HCT116 (cell line): Measurements from ENCODE around the gene ZC4H2. TPM values are rescaled to one million over a fixed set of nuclear protein-coding genes. Genes with fewer than 3 reads are reported as not detected.

Experiments
- ATAC-seq: fragments of 200-7000 bp; cut with Tn5 transposase; 2 replicates; pipeline ENCODE4 v1.9.1; 2020; ENCODE audit warnings: mild to moderate bottlenecking, moderate library complexity
- BruUV-seq: library from RNA; stranded (reverse); fragments of 400-500 nt; replicated peaks from 2 replicates; lab custom pipeline; 2021; lab: Mats Ljungman, UMichigan
- CTCF ChIA-PET: fragments of 300-600 bp; sonication (Branson Sonifier 250); formaldehyde crosslinking; loops from one replicate; lab custom pipeline; 2021; ENCODE audit warnings: antibody characterized with exemption; lab: Charles Lee
- POLR2A ChIA-PET: fragments of 300-600, 350-600 bp; sonication (Branson Sonifier 250); formaldehyde crosslinking; loops from one replicate; lab custom pipeline; 2021; ENCODE audit warnings: antibody characterized with exemption; lab: Charles Lee
- RAD21 ChIA-PET, 2 experiments: fragments of 300-600 bp; sonication (Branson Sonifier 250); formaldehyde crosslinking; loops; one replicate each; lab custom pipeline; 2023; ENCODE audit warnings: low total read pairs in 2 of 2; ENCODE audit not compliant: uncharacterized antibody in 2 of 2, unreplicated experiment in 2 of 2, low non-redundant PET in 1 of 2; lab: Charles Lee
- DNase-seq: peaks from one replicate; pipeline ENCODE4 v3.0.0-alpha.2; 2010; ENCODE audit warnings: low read depth, low spot score
- H2AFZ ChIP-seq: fragments of 200-600 bp; shearing (Covaris generic), sonication (generic); 2 replicates; pipeline ENCODE4 v1.6.1; 2017; ENCODE audit warnings: low read depth, mixed run types, mixed read lengths, antibody characterized with exemption, low read length; ENCODE audit not compliant: poor library complexity, severe bottlenecking
- H3K27ac ChIP-seq: 2 replicates; pipeline ENCODE4 v1.5.1; 2012; ENCODE audit warnings: low read depth, low read length
- H3K27me3 ChIP-seq: fragments of 200-600 bp; sonication (generic); 2 replicates; pipeline ENCODE4 v1.6.1; 2016; ENCODE audit warnings: mixed run types, low read length, mixed read lengths; ENCODE audit not compliant: insufficient read depth
- H3K36me3 ChIP-seq, 2 experiments: fragments of 200-500 bp in 1 of 2; fragments of 200-600 bp in 1 of 2; sonication (Bioruptor generic) in 1 of 2; sonication (generic) in 1 of 2; 2 replicates each; pipeline versions ENCODE4 v1.5.1 to v1.6.1; 2014 to 2016; ENCODE audit warnings: low read length in 2 of 2, inconsistent platforms in 1 of 2, mixed read lengths in 1 of 2, mixed run types in 1 of 2; ENCODE audit not compliant: insufficient read depth in 2 of 2, control insufficient read depth in 1 of 2
- H3K4me1 ChIP-seq, 2 experiments: fragments of 200-600 bp in 1 of 2; sonication (generic) in 1 of 2; 2 replicates each; pipeline versions ENCODE4 v1.5.1 to v1.6.1; 2012 to 2017; ENCODE audit warnings: low read length in 2 of 2, inconsistent platforms in 1 of 2, mild to moderate bottlenecking in 1 of 2, mixed read lengths in 1 of 2, mixed run types in 1 of 2, moderate library complexity in 1 of 2; ENCODE audit not compliant: insufficient read depth in 2 of 2, control insufficient read depth in 1 of 2
- H3K4me2 ChIP-seq: fragments of 200-600 bp; sonication (generic); 2 replicates; pipeline ENCODE4 v1.6.1; 2017; ENCODE audit warnings: mixed run types, low read length, mixed read lengths
- H3K4me3 ChIP-seq, 2 experiments: fragments of 200-600 bp in 1 of 2; sonication (generic) in 1 of 2; replicated peaks in 1 of 2; 2 replicates each; pipeline ENCODE4 v1.5.1; 2011 to 2016; ENCODE audit warnings: low read length in 2 of 2, control low read depth in 1 of 2, low read depth in 1 of 2, mild to moderate bottlenecking in 1 of 2, mixed read lengths in 1 of 2, mixed run types in 1 of 2
- H3K79me2 ChIP-seq: fragments of 200-600 bp; sonication (generic); 2 replicates; pipeline ENCODE4 v1.6.1; 2017; ENCODE audit warnings: mild to moderate bottlenecking, mixed run types, low read length, moderate library complexity, mixed read lengths; ENCODE audit not compliant: insufficient read depth
- H3K9ac ChIP-seq: fragments of 200-600 bp; sonication (generic); 2 replicates; pipeline ENCODE4 v1.6.1; 2016; ENCODE audit warnings: low read length, mixed read lengths
- H3K9me2 ChIP-seq: fragments of 200-600 bp; sonication (generic), shearing (Covaris generic); 2 replicates; pipeline ENCODE4 v1.6.1; 2017; ENCODE audit warnings: mixed run types, mild to moderate bottlenecking, moderate library complexity; ENCODE audit not compliant: insufficient read depth
- H3K9me3 ChIP-seq, 2 experiments: fragments of 200-500 bp in 1 of 2; fragments of 200-600 bp in 1 of 2; sonication (Bioruptor generic) in 1 of 2; sonication (generic) in 1 of 2; 2 replicates each; pipeline ENCODE4 v1.6.1; 2014 to 2017; ENCODE audit warnings: low read length in 2 of 2, mixed read lengths in 2 of 2, inconsistent platforms in 1 of 2, low read depth in 1 of 2, mild to moderate bottlenecking in 1 of 2, mixed run types in 1 of 2, moderate library complexity in 1 of 2; ENCODE audit not compliant: control insufficient read depth in 1 of 2, insufficient read depth in 1 of 2
- H4K20me1 ChIP-seq: fragments of 200-600 bp; sonication (generic), shearing (Covaris generic); 2 replicates; pipeline ENCODE4 v1.6.1; 2017; ENCODE audit warnings: mixed run types, mild to moderate bottlenecking, moderate library complexity; ENCODE audit not compliant: insufficient read depth
- CBX3 ChIP-seq: IDR thresholded peaks from 2 replicates; pipeline ENCODE4 v1.6.1; 2012; ENCODE audit warnings: low read depth
- CTCF ChIP-seq, 3 experiments: fragments of 200-600 bp in 1 of 3; sonication (generic) in 1 of 3; IDR thresholded peaks in 2 of 3; conservative IDR thresholded peaks in 1 of 3; 2 replicates each; pipeline ENCODE4 v1.5.1; 2012 to 2017; ENCODE audit warnings: low read depth in 2 of 3, low read length in 2 of 3, antibody characterized with exemption in 1 of 3, borderline replicate concordance in 1 of 3, control low read depth in 1 of 3, mild to moderate bottlenecking in 1 of 3, mixed read lengths in 1 of 3, mixed run types in 1 of 3, moderate library complexity in 1 of 3; ENCODE audit not compliant: insufficient read depth in 1 of 3
- EGR1 ChIP-seq: IDR thresholded peaks from 2 replicates; pipeline ENCODE4 v1.6.1; 2012; ENCODE audit warnings: low read depth
- EZH2 ChIP-seq: fragments of 200-600 bp; sonication (generic); IDR thresholded peaks from 2 replicates; pipeline ENCODE4 v1.6.1; 2017; ENCODE audit warnings: antibody characterized with exemption, mixed run types
- FOSL1 ChIP-seq: IDR thresholded peaks from 2 replicates; pipeline ENCODE4 v1.6.1; 2012; ENCODE audit warnings: low read depth
- JUND ChIP-seq: IDR thresholded peaks from 2 replicates; pipeline ENCODE4 v1.6.1; 2012
- POLR2A ChIP-seq: IDR thresholded peaks from 2 replicates; pipeline ENCODE4 v1.7.0; 2011; ENCODE audit warnings: borderline replicate concordance; ENCODE audit not compliant: insufficient read depth, insufficient read length; ENCODE audit errors: extremely low read depth
- SP1 ChIP-seq: IDR thresholded peaks from 2 replicates; pipeline ENCODE4 v1.6.1; 2012; ENCODE audit warnings: low read depth
- TCF7L2 ChIP-seq: IDR thresholded peaks from 2 replicates; pipeline ENCODE4 v1.7.0; 2011; ENCODE audit warnings: borderline replicate concordance, inconsistent platforms; ENCODE audit not compliant: insufficient read depth, insufficient read length; ENCODE audit errors: extremely low read depth
- ZNF274 ChIP-seq: fragments of 200-500 bp; sonication (Bioruptor generic); IDR thresholded peaks from 2 replicates; pipeline ENCODE4 v1.6.1; 2014; ENCODE audit warnings: mild to moderate bottlenecking, low read depth, low read length, inconsistent platforms
- intact Hi-C: fragments of 100-400 bp; cut with micrococcal nuclease; formaldehyde crosslinking; loops from 2 replicates; pipeline ENCODE4 v1.10.0; 2022
- total RNA-seq: library from RNA; stranded (reverse); gene quantifications from one replicate; pipeline ENCODE4 v1.2.1, GENCODE V29; 2021; ENCODE audit not compliant: unreplicated experiment
- TF ChIP-seq, protein P1 (sequence below): IDR thresholded peaks from 2 replicates; pipeline ENCODE4 v1.6.1; 2012

ZC4H2 gene
- total RNA-seq, 1 experiment from 2014 or later: 8.8 TPM

GRCh38 chrX:64996805-64997204 lies 20.6 kb upstream of the ZC4H2 start:
- intact Hi-C loops: no loop called here
- TF ChIP-seq POLR2A (no peak), ZNF274 (no peak), CTCF (IDR thresholded peaks at IDR 0.05 in 2 of 3, conservative IDR thresholded peaks at IDR 0.05 in 1 of 3; ENCODE audit: borderline replicate concordance in 1 of 3, insufficient read depth in 1 of 3, low read depth in 2 of 3, low read length in 2 of 3) (no peak), CBX3 (no peak), SP1 (no peak), EZH2 (no peak), JUND (no peak), TCF7L2 (no peak), FOSL1 (no peak), EGR1 (no peak)
- TF ChIP-seq, protein P1, sequence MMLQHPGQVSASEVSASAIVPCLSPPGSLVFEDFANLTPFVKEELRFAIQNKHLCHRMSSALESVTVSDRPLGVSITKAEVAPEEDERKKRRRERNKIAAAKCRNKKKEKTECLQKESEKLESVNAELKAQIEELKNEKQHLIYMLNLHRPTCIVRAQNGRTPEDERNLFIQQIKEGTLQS: no peak
- H3K9me3 ChIP-seq: no peaks in the 10 kb centered on the region
- no peaks in the 10 kb centered on the region; the same call in 1 of the 2 replicates for H3K27me3 ChIP-seq
- no peaks in the 10 kb centered on the region for H3K79me2 ChIP-seq
- H2AFZ ChIP-seq: no peak overlapping the region
- H3K4me2 ChIP-seq: no peak overlapping the region
- CTCF ChIA-PET: no interaction called here
- no TSS peak for BruUV-seq
- RAD21 ChIA-PET: no interaction called here
- POLR2A ChIA-PET: no interaction called here
- no peak overlapping the region for H3K9ac ChIP-seq
- DNase-seq: no peak
- H4K20me1 ChIP-seq: no peaks in the 10 kb centered on the region
- H3K4me3 ChIP-seq: no peak overlapping the region
- ATAC-seq: no peak
- H3K36me3 ChIP-seq: no peaks in the 10 kb centered on the region
- no peaks in the 10 kb centered on the region for H3K4me1 ChIP-seq
- H3K27ac ChIP-seq: no peak overlapping the region
- no peaks in the 10 kb centered on the region for H3K9me2 ChIP-seq
